Tibial artery (tissue), 4 donors: ENCODE measurements around the gene SSBP2.

Experiments
- DNase-seq, 2 donors: peaks; one replicate each; pipeline ENCODE4 v3.0.0-alpha.2; 2019
- H3K27ac ChIP-seq, 2 donors: fragments of 200-600 bp; sonication (generic) in 1 of 2; 1 replicate in 1 of 2; 2 replicates in 1 of 2; pipeline ENCODE4 v1.5.1; 2018 to 2019; ENCODE audit warnings: mild to moderate bottlenecking in 1 of 2
- H3K27me3 ChIP-seq, 2 donors: fragments of 200-600 bp; sonication (generic) in 1 of 2; one replicate each; pipeline versions ENCODE4 v1.5.1 to v1.6.0; 2016 to 2019
- H3K36me3 ChIP-seq, 3 donors: fragments of 200-600 bp; sonication (generic) in 2 of 3; one replicate each; pipeline ENCODE4 v1.5.1; 2016 to 2019; ENCODE audit warnings: mild to moderate bottlenecking in 2 of 3
- H3K4me1 ChIP-seq, 4 donors: fragments of 200-600 bp; sonication (generic) in 2 of 4; 1 replicate in 3 of 4; 2 replicates in 1 of 4; pipeline ENCODE4 v1.5.1; 2016 to 2019
- H3K4me3 ChIP-seq, 2 donors: fragments of 200-600 bp; sonication (generic) in 1 of 2; 1 replicate in 1 of 2; 2 replicates in 1 of 2; pipeline ENCODE4 v1.5.1; 2018 to 2019; ENCODE audit warnings: mild to moderate bottlenecking in 2 of 2
- H3K9me3 ChIP-seq, 3 donors: fragments of 200-600 bp; sonication (generic) in 1 of 3; one replicate each; pipeline ENCODE4 v1.5.1; 2016 to 2019
- CTCF ChIP-seq, 2 experiments: fragments of 200-600 bp in 1 of 2; fragments of 450-650 bp in 1 of 2; IDR thresholded peaks; one replicate each; pipeline ENCODE4 v1.5.1; 2017 to 2019; ENCODE audit warnings: antibody characterized with exemption in 2 of 2, mild to moderate bottlenecking in 1 of 2, moderate library complexity in 1 of 2
- intact Hi-C: fragments of 100-400 bp; cut with DNase I; formaldehyde crosslinking; loops from one replicate; pipeline ENCODE4 v1.15.0; 2023; ENCODE audit warnings: low total_unique reads

SSBP2 gene

DNA sequence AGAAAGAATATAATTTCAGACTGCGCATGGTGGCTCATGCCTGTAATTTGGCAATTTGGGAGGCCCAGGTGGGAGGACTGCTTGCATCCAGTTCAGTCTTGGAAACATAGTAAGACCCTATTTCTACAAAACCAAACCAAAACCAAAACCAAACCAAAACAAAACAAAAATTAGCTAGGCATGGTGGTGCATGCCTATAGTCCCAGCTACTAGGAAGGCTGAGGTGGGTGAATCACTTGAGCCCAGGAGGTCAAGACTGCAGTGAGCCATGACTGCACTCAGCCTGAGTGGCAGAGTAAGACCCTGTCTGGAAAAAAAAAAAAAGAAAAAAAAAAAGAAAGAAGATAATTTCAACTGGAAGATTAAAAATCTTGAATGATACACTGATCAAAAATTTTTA lies 220.0 kb downstream of the SSBP2 start:
- Histone ChIP-seq H3K4me1 (peaks cover 0 to 16% (median 3%) of the 10 kb centered on the region in 4 donors), H3K36me3 (no peaks in the 10 kb centered on the region), H3K27me3 (no peaks in the 10 kb centered on the region), H3K9me3 (no peaks in the 10 kb centered on the region), H3K27ac (no peak overlapping the region), H3K4me3 (no peak overlapping the region)
- intact Hi-C loops: no loop called here
- DNase-seq: no peak
- no peak for TF ChIP-seq CTCF (IDR thresholded peaks at IDR 0.05)

- no peak for DNase-seq
- Histone ChIP-seq H3K27me3 (no peaks in the 10 kb centered on the region), H3K36me3 (no peaks in the 10 kb centered on the region), H3K9me3 (no peaks in the 10 kb centered on the region), H3K4me3 (no peak overlapping the region), H3K4me1 (peaks cover 0 to 20% (median 3%) of the 10 kb centered on the region in 4 donors), H3K27ac (no peak overlapping the region)
- TF ChIP-seq CTCF (IDR thresholded peaks at IDR 0.05): no peak
- intact Hi-C loops: no loop called here
Observed at GRCh38 chr5:81525690-81526089, 225.2 kb downstream of the SSBP2 start.

DNA sequence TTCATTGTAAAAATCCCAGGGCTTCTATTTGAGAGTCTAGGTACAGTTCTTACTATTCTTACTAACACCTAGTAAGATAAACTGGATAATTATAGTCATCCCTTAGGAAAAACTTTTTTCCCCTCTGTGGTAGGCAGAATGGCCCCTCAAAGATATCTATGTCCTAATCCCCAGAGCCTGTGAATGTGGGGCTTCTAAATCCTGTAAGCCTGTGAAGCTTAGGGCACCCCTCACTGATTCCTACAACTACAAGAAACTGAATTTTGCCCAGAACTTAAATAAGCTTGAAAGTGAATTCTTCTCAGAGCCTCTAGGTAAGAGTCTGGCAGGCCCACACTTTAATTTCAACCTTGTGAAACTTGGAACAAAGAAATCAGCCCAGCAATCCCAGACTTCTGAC lies 226.9 kb downstream of the SSBP2 start:
- Histone ChIP-seq H3K9me3 (no peaks in the 10 kb centered on the region), H3K27me3 (no peaks in the 10 kb centered on the region), H3K27ac (no peak overlapping the region), H3K4me1 (peaks cover 0 to 20% (median 3%) of the 10 kb centered on the region in 4 donors), H3K4me3 (no peak overlapping the region), H3K36me3 (no peaks in the 10 kb centered on the region)
- no peak for TF ChIP-seq CTCF (IDR thresholded peaks at IDR 0.05)
- intact Hi-C loops: no loop called here
- DNase-seq: no peak

DNA sequence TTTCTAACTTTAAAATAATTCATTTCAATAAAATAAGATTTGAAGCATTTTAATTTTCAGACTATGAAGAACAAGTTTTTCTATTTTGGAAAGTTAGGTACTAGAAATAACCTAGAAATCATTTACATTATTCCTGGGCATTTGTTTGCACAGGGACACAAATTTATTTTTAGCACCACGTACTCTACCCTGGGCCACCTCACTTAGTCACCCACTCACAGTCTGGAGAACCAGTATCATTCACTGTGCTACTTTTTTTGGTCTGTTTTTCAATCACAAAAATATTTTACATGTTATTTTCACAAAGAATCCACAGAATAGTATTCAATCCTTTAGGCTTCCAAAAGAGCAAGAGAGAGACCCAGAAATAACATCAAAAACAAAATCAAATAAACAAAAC lies 228.3 kb downstream of the SSBP2 start:
- no peaks in the 10 kb centered on the region for H3K36me3 ChIP-seq
- H3K27me3 ChIP-seq: no peaks in the 10 kb centered on the region
- H3K27ac ChIP-seq: no peak overlapping the region
- no peak for TF ChIP-seq CTCF (IDR thresholded peaks at IDR 0.05)
- DNase-seq: no peak
- peaks cover 0 to 20% (median 3%) of the 10 kb centered on the region in 4 donors for H3K4me1 ChIP-seq
- intact Hi-C loops: no loop called here
- H3K9me3 ChIP-seq: no peaks in the 10 kb centered on the region
- no peak overlapping the region for H3K4me3 ChIP-seq

GRCh38 chr5:81520769-81521168 lies 230.1 kb downstream of the SSBP2 start:
- Histone ChIP-seq H3K4me1 (peaks cover 0 to 20% (median 3%) of the 10 kb centered on the region in 4 donors), H3K4me3 (no peak overlapping the region), H3K27ac (no peak overlapping the region), H3K27me3 (no peaks in the 10 kb centered on the region), H3K36me3 (no peaks in the 10 kb centered on the region), H3K9me3 (no peaks in the 10 kb centered on the region)
- intact Hi-C loops: no loop called here
- no peak for DNase-seq
- TF ChIP-seq CTCF (IDR thresholded peaks at IDR 0.05): no peak
